ENCODE measurements around the gene PATJ. TPM values are rescaled to one million over a fixed set of nuclear protein-coding genes. Genes with fewer than 3 reads are reported as not detected.

PATJ gene
- total and polyA plus RNA-seq, 8 donors: 9.1 to 195 (median 68.0) TPM

- 28 to 53% (median 35%) methylated on average over 2 to 3 of the region's 3 CpGs for WGBS, 5 donors
- Histone ChIP-seq H3K4me1 (no peaks in the 10 kb centered on the region), H3K36me3 (no peaks in the 10 kb centered on the region), H3K9me3 (no peaks in the 10 kb centered on the region), H3K27ac (no peak overlapping the region), H3K27me3 (no peaks in the 10 kb centered on the region), H3K4me3 (no peak overlapping the region)
- TF ChIP-seq POLR2AphosphoS5 (IDR thresholded peaks at IDR 0.05) (no peak), POLR2A (IDR thresholded peaks at IDR 0.05) (no peak), CTCF (IDR thresholded peaks at IDR 0.05) (no peak), EP300 (IDR thresholded peaks at IDR 0.05) (no peak)
- DNase-seq: no peak
- intact Hi-C loops (cut with DNase I; ENCODE audit: low total_unique reads): no loop called here
These were observed 481.9 kb downstream of the PATJ start for GRCh38 chr1:62224182-62224581.

DNA sequence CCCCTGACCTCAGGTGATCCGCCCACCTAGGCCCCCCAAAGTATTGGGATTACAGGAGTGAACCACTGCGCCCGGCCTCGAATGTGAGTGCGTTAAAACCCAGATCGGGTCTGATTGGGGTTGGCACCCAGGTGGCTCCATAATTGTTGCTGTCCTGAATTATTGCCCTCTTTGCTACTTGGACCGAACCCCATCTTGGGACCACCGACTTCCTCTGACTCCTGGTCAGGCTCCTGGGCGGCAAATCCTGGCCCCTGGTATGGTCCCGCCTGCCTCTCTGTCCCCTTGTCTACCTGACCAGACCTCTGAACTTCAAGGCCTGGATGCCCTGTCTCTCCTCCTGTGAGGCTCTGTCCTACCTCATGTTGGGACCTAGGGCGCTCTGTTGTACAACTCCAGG is 485.2 kb downstream of the PATJ start:
- H3K4me1 ChIP-seq: no peaks in the 10 kb centered on the region
- intact Hi-C loops (cut with DNase I; ENCODE audit: low total_unique reads): no loop called here
- H3K27ac ChIP-seq: no peak overlapping the region
- no peak for DNase-seq
- H3K9me3 ChIP-seq: no peaks in the 10 kb centered on the region
- no peak overlapping the region for H3K4me3 ChIP-seq
- H3K36me3 ChIP-seq: no peaks in the 10 kb centered on the region
- no peak for TF ChIP-seq POLR2AphosphoS5 (IDR thresholded peaks at IDR 0.05)
- no peak for TF ChIP-seq POLR2A (IDR thresholded peaks at IDR 0.05)
- no peak for TF ChIP-seq CTCF (IDR thresholded peaks at IDR 0.05)
- no peak for TF ChIP-seq EP300 (IDR thresholded peaks at IDR 0.05)
- H3K27me3 ChIP-seq: no peaks in the 10 kb centered on the region
- WGBS, 5 donors: 84 to 91% (median 88%) methylated on average over 10 to 11 of the region's 11 CpGs

Small RNA genes within 50 kb of the gene (small RNA-seq; reads per million reads assigned to genes)
- gene LAMTOR5P1 (0 reads per million in 4 donors), gene MIR3116-1 (0 reads per million in 4 donors), gene RN7SL180P (0 reads per million in 4 donors), gene RNU6-1177P (0 reads per million in 4 donors), gene RNU6-414P (0 reads per million in 4 donors)

Other genes starting within 250 kb of the PATJ start
- 100 to 1,000 TPM in 3 of 5 donors, 10 to 100 TPM in 2; 35.9 to 184 (median 121) TPM for gene TM2D1, start 17.3 kb upstream of the PATJ start, total RNA-seq
- gene TM2D1, start 17.3 kb upstream of the PATJ start, polyA plus RNA-seq: 10 to 100 TPM; 15.6 to 20.4 (median 17.4) TPM

Data from stomach (tissue), 9 donors.